Activated CD8-positive, alpha-beta memory T cell treated with anti-CD3 and anti-CD28 coated beads, Interleukin-2, amount 50 U/mL, for 48 hours (primary cell): Measurements from ENCODE around the gene DUS2.

Source experiments
- DNase-seq: peaks from one replicate; pipeline ENCODE4 v3.0.0-alpha.2; 2020

The DUS2 gene

DNA sequence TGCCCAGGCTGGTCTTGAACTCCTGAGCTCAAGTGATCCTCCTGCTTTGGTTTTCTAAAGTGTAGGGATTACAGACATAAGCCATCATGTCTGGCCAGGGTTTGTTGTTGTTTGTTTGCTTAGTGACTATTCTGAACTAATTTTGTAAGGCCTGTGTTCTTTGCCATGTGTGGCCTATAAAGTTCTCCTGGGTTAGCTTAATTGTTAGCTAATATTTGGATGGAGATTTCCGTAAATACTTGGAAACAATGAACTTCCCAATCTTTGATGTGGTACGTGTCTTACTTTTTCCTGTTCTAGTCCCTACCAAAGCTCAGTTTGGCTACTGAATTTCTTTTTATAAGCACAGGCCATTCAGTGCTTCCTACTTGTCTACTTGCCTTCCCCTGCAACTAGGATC, 24.9 kb downstream of the DUS2 start:
- no peak for DNase-seq

DNA sequence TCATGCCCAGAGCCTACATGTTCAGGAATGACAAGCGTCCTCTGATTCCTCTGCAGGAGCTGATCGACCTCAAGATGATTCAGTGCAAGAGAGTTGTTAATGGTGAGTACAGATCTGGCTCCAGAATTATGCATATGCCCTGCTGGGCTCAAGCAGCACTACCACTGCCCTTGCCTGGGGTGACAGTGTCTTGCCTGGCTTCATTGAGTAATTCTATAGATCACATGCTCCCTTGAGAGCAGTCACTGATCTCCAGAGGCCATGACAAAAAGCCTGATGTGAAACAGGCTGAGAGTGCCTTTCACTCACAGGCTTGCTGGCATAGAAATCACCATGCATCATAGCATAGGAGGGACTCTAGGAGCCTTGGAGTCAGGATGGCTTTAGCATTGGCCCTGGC, 26.4 kb downstream of the DUS2 start:
- no peak for DNase-seq

DNA sequence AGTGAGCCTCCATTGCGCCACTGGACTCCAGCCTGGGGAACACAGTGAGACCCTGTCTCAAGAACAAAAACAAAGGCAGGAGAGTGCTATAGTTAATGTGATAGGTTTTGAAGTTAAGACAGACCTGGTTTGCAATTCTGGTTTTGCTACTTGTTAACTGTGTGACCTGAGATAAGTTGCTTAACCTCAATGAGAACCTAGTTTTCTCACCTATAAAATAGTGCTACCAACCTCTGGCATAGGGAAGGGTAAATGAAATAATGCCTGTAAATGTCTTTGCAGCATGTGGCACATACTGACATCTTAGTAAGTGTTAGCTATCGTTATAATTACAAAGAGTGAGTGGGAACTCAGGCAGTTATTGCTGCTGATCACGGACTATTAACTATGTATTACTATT, 32.3 kb downstream of the DUS2 start:
- DNase-seq, result no peak

DNA sequence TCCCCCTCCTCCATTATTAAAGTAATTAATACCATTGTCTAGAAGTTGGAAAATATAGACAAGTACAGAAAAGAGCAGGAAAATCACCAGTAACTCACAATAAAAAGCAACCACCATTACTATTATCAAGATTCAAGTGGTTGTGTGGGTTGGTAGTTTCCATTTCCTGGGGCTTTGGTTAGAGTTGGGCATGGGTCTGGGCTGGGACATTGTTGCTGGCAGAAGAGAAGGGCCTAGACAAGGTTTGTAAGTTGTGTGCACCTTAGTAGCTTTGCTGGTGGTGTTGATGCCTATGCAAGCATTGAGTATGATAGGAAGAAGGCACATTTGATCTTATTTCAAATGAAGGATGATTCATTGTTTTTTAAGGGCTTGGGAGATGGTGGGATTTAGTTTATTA, 36.7 kb downstream of the DUS2 start:
- DNase-seq, result no peak

DNA sequence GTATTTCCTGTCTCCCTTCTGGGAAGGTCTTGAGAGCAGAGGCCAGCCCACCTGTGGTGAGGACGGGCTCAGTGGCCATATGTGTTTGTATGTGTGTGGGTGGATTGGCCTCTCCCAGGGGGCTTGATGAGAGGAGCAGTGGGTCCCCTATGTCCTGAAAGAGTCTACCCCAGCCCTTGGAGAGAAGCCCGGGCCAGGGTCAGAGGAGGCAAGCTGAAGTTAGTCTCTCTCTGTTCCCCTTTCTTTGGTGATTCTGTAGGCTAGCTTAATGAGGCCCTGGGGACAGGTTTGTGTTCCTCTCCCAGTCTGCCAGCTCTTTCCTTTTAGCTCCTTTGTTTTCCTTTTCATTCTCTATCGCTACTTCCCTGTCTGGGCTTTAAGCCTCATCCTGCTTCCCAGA, 38.3 kb downstream of the DUS2 start:
- no peak for DNase-seq

DNA sequence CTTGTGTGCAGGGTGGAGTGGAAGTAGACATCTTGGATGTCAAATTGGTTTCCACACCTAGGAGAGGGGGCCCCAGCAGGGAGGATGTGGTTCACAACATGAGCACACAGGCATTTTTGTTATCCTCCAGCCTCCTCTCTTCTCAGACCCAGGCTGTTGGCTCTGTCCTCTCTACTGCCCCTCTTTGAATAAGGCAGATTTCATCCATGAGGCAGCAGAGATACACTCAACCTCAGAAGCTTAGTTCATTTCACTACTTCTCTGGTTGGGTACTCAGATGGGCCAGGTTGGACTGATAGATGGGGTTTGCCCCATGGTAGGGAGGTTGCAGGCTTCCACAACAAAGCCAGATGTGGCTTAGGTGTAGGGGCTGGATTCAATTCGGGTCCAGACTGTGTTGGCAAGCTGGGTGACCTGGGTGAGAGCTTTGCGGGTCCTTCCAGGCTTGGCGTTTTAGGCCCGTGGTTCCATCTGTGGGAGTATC, 39.9 kb downstream of the DUS2 start:
- DNase-seq, result peak; percentile 51

DNA sequence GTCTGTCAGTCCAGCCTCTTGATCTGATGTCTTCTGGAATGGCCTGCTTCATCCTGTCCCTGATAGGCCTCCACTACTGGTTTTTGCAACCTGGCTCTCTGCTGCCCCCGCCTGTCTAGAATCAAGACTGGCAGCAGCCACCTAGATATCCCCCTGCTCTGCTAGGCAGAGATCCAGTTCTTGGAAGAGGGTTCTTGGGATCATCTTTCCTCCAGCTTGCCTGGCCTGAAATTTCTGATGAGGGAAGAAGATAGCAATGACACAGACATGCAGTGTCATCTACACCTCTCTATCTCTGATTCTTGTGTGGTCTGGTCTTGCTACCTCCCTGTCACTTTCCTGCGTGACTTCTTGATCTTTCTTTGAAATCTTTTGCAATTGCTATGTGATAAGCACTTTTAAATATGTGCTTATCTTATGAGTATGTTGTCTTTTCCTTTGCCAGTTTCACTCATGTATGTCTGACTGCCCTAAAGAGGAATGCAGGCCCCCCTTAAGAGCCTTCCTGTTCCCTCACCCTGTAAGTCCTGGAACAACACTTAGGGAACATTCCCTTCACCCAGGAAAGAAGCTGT, 41.8 kb downstream of the DUS2 start:
- DNase-seq, result peak; percentile 81

DNA sequence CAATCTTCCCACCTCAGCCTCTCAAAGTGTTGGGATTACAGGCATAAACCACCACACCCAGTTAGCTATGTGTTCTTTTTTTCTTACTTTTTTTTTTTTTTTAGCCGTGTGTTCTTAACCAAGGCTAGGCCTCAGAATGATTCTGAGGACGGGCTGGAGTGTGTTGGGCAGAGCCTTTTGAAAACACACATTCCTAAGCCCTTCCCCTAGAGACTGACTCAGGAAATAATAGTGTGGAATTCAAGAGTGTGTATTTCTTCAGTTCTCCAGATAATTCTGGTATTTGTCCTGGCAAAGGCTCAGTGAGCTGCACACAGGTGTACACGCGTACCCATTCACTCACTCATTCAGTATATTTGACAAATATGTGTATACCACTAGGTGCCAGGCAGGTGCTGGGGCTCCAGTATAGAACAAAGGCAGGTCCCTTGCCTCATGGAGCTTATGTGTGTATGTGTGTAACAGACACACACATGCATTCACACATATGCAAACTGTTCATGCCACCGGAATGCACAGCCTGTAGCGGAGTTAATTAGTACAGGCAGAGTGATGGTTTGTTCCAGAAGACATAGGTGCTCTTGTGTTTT, 42.7 kb downstream of the DUS2 start:
- DNase-seq, result peak; percentile 44

DNA sequence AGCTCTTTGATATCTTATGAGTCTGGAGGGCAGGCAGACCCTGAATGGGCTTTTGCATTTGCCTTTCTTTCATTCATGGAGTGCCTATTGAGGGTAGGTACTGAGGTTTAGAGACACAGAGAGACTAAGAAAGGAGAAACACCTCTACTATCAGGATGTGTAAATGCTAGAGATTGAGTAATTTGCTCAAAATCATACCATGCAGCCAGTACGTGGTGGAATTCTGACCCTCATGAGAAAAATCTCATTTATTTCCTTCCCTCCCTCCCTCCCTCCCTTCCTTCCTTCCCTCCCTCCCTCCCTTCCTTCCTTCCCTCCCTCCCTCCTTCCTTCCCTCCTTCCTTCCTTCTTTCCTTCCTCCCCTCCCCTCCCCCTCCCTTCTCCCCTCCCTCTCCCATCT, 43.7 kb downstream of the DUS2 start:
- DNase-seq, result no peak

DNA sequence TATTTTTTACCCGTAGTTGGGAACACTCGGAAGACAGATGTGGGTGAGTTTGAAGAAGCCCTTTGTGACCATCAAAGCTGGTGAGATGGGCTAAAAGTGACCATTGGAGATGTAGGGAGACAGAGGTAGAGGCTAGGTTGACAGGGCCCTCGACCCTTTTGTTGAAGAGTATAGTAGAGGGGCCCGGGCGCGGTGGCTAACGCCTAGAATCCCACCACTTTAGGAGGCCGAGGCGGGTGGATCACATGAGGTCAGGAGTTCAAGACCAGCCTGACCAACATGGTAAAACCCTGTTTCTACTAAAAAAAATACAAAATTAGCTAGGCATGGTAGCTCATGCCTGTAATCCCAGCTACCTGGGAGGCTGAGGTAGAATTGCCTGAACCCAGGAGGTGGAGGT, 45.8 kb downstream of the DUS2 start:
- DNase-seq, result peak; percentile 30

DNA sequence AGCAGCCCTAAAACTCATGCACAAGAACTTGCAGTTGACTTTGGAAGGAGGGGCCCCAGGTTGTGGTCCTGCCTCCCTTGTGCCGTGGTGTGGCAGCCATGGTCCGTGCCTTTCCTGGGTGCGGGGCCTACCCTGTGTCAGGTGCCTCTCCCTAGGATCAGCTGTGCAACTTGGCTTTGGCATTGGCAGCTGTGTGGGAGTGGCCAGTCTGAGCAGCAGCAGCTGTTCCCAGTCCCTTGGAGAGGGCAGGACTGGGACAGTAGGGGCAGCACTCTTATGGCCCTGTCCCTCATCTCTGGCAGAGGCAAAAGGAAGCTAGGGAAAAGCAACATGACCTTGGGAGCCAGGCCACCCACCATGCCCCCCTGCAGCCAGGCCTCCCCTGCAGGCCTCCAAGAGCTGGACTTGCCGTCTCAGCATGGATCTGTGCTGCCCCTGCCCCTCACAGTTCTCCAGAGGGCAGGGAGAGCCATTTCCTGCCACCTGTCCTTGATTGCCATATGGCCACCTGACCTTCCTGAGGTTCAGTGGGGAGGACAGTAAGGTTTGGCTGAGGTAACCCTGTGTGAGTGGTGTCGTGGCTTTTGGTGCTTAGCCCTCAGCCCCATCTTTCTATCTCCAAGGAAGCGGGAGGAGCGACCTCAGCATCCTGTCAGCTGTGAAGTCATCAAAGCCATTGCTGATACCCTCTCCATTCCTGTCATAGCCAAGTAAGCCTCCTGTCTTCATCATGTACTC, 46.6 kb downstream of the DUS2 start:
- DNase-seq, result peak; percentile 56

DNA sequence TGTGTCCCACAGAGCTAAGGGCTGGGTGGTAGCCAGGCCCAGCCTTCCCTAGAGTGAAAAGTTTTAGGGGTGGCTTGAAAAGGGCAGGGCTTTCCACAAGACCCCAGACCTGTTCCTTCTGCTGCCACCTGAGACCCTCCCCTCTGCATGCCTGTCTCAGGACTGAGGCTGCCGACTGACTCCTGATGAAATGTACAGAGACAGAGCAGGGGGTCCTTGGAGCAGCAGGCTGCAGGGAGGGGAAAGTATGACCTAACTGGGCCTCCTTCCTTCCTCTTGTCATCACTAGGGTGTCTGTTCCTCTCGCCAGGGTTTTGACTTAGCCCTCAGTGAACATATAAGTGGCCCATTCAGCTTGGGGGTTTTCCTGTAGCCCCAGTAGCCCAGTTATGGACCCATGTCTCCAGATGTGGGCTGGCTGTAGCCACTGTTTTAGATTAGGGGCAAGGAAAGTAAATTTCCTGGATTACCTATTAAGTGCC, 47.2 kb downstream of the DUS2 start:
- DNase-seq, result no peak

DNA sequence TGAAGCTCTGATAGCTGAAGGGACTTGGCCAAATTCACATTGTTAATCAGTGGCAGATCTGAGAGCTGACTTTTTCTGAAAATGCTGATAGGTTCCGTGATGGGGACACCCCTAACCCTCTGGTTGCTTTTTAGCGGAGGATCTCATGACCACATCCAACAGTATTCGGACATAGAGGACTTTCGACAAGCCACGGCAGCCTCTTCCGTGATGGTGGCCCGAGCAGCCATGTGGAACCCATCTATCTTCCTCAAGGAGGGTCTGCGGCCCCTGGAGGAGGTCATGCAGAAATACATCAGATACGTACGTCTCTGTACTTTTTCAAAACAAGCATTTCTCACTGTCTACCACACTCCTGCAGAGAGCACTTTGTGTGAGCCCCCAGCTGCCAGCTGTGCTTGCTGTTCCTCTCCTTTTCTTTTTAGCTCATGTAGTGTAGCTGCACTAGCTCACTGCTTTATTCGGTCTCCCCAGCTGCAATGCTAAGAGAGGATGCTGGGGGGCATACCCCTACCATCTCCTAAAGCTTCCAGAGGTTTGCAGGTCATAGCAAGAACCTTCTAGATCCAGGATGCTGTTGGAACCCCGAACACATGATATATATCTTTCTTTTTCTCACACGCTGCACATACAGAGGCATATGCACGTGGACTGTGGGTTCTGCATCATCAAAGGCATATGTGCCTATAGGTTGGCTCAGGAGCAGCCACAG, 47.9 kb downstream of the DUS2 start:
- DNase-seq, result peak; percentile 51

DNA sequence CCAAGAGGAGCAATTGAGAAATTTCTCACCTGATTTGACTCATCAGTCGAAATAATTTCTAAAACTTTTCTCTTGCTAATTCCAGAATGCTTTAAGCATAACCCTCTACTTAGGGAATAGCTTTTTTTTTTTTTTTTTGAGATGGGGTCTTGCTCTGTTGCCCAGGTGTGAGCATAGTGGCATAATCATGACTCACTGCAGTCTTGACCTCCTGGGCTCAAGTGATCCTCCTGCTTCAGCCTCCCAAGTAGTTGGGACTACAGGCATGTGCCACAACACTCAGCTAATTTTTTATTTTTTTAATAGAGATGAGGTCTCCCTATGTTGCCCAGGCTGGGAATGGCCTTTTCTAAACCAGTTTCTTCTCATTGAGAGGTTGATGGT, 48.4 kb downstream of the DUS2 start:
- no peak for DNase-seq

DNA sequence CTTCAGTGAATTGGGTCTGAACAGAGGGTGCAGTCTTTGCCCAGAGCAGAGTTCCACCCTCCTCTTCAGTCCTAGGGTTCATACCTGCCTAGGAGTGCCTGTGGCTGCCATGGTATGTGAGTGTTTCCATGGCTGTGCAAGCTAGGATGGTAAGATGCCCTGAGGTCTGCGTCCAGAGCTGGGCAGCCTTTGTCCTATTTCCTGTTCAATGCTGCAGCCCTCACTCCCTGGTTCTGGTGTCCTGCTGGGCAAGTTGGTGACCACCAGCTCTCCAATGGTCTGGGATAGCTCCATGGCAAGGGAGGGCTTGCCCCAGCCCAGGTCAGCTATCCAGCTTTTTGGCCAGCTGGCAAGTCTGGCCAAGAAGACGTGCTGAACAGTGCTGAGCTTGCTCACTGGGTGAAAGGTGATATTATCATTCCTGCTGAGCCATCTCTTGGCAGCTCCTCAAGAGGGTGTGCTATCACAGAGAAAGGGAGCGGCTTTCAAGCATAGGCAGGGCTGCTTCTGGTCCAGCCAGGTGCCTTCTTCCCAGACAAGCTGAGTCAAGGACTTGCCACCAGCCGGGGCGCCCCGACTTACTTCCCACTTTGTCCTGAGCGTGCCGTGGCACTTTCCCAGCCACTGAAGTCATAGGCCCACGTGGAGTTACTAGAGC, 49.1 kb downstream of the DUS2 start:
- no peak for DNase-seq

DNA sequence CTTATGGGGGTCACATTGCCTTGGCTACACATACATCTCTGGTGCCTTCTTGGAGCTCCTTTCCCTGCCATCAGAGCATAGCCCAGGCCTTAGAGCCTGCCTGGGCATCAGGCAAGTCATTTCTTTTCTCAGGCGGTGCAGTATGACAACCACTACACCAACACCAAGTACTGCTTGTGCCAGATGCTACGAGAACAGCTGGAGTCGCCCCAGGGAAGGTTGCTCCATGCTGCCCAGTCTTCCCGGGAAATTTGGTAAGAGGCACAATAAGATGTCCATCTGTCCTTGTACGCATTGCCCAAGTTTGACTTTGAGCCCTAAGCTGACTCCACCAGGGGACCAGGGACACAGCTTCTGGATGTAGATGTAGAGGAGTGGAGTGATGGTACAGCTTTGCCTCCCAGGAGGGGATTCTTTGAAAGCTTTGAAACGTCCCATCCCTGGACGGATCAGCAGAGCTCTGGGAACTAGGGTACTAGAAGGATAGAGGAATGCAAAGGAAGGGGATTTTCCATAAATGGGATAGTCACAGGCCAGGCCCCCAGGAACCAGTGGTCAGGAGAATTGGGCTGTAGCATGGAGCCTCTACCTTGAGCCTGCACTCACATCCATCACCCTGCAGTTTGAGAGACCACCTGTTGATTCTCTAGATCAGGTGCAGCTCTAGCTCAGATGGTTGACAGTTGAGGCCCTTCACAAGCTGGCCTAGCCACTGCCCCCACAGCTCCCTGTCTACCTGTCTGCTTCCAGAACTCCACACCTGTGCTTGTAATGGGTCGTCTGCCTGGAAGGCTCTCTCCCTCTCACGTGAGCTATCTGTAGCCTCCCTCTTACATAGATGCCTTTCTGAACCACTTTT, 51.0 kb downstream of the DUS2 start:
- DNase-seq, result no peak

DNA sequence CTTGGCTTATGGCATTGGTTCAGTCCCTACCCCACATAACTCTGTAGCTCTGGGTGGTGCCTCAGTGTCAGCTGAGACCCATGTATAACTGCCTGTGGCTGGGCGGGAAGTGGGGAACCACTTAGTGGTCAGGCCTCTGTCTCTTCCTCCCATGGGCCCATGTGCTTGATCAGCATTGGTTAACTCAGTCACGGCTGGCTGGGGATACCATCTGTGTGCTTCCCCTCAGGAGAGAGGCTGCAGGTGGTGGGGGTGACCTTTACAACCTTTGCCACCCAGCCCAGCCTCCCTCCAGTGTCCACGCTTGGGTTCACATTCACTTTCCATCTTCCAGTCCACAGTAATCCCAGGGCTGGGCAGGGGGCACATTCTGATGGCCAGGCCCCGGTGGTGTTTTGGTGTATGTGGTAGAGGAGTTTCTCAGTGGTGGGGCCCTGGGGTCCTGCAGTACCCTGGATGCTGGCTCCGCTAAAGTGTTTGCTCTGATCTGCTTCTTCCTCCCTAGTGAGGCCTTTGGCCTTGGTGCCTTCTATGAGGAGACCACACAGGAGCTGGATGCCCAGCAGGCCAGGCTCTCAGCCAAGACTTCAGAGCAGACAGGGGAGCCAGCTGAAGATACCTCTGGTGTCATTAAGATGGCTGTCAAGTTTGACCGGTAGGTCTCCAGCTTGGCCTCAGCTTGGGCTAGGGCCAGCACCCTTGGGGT, 51.9 kb downstream of the DUS2 start:
- peak; percentile 81 for DNase-seq

DNA sequence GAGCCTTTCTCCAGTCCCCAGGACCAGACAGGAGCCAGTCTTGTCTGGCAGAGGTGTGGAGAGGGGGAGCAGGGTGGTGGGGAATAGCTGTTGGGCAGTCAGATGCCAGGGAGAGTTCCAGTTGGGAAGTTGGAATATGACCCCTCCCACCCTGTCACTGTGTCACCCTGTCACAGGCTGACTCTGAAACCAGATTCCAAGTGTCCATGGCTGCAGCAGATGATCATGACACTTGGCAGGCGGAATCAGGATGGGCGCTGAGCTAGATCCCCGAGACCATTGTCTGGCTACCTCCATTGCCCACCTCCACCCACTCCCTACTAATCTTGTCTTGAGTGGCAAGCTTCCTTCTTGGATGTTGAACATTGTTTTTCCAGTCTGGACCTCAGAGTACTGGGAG, 52.9 kb downstream of the DUS2 start:
- no peak for DNase-seq

DNA sequence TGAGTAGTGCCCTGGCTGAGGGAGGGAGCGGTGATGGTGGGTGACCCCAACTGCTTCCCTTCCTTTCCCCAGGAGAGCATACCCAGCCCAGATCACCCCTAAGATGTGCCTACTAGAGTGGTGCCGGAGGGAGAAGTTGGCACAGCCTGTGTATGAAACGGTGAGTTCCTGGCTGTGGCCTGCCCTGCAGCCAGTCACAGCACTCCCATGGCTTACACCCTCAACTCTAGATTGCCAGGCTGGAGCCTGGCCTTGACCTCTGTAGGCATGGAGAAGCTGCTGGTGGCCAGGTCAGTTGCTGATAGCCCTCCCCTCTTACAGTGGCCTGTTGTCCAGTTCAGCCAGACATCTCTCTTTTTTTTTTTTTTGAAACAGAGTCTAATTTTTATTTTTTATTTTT, 53.5 kb downstream of the DUS2 start:
- DNase-seq, result no peak

DNA sequence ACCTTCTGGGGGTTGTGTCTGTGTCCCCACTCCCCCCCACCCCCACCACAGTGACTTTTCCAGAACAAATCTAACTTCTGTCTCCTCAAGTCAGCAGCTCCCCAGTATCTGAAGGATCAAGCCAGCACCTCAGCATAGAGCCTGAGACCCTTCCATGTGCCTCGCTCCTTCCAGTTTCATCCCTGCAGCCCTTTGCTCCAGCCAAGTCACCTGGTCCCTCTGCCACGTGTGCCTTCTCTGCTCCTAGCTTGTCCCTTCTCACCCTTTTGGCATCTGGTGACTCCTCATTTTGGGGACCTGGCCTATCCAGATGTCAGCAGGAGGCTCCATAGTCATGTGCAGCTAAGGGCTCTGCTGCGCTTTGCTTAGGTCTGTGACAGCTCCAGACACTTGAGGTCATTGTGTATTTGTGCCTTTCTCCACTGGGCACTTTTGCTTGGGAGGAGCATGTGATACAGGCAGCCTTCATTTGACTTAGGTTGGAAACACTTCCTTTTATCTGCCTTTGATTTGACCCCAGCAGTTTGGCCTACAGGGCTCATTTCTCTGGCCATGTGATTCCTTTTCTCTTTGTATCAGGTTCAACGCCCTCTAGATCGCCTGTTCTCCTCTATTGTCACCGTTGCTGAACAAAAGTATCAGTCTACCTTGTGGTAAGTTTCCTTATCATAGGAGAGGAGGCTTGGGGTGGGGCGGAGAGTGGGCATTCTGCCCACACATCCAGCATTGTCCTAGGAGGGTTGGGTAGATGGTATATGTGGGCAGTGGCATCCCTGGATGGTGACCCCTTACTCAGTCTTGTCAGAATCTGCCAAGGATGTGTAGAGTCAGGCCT, 55.0 kb downstream of the DUS2 start:
- no peak for DNase-seq
